HG03469 (cell line): Measurements from ENCODE around the gene ULBP2.
"Not testable (repeated sequence)": the region's sequence is repeated elsewhere in the genome, so short reads cannot be mapped to it uniquely, and the experiment has no call there.

Experiments
- ATAC-seq: cut with Tn5 transposase; IDR thresholded peaks from one replicate; pipeline ENCODE4 v1.9.1; 2021; ENCODE audit warnings: mild to moderate bottlenecking, moderate library complexity, moderate number of reproducible peaks; ENCODE audit not compliant: unreplicated experiment

ULBP2 gene

GRCh38 chr6:149908480-149908879 lies 33.3 kb upstream of the ULBP2 start:
- ATAC-seq = not testable (repeated sequence)

- no peak for ATAC-seq
Observed at GRCh38 chr6:149909701-149910470, 31.9 kb upstream of the ULBP2 start.

- ATAC-seq = no peak
Observed at GRCh38 chr6:149910721-149911151, 31.1 kb upstream of the ULBP2 start.

- not testable (repeated sequence) for ATAC-seq
Observed at GRCh38 chr6:149912680-149913079, 29.1 kb upstream of the ULBP2 start.

- no peak for ATAC-seq
Observed at GRCh38 chr6:149913085-149913484, 28.7 kb upstream of the ULBP2 start.

GRCh38 chr6:149913540-149914240 lies 28.1 kb upstream of the ULBP2 start:
- no peak for ATAC-seq

GRCh38 chr6:149915970-149916865 lies 25.6 kb upstream of the ULBP2 start:
- no peak for ATAC-seq

- no peak for ATAC-seq
Observed at GRCh38 chr6:149917679-149918078, 24.1 kb upstream of the ULBP2 start.

GRCh38 chr6:149918151-149918905 lies 23.5 kb upstream of the ULBP2 start:
- ATAC-seq = no peak

GRCh38 chr6:149919126-149919833 lies 22.5 kb upstream of the ULBP2 start:
- ATAC-seq = not testable (repeated sequence)

GRCh38 chr6:149919834-149920225 lies 22.0 kb upstream of the ULBP2 start:
- ATAC-seq = no peak

GRCh38 chr6:149921361-149921760 lies 20.5 kb upstream of the ULBP2 start:
- no peak for ATAC-seq

- ATAC-seq = not testable (repeated sequence)
Observed at GRCh38 chr6:149922091-149922490, 19.7 kb upstream of the ULBP2 start.

GRCh38 chr6:149922642-149923326 lies 19.0 kb upstream of the ULBP2 start, which contains the start of gene RAET1G:
Gene RAET1G, minus strand, starts transcription at chr6:149923121. Its CDS starts 111 bp downstream, at chr6:149923010.
- no peak for ATAC-seq

GRCh38 chr6:149923327-149923986 lies 18.4 kb upstream of the ULBP2 start:
- ATAC-seq = no peak

GRCh38 chr6:149924206-149924932 lies 17.4 kb upstream of the ULBP2 start:
- no peak for ATAC-seq

- no peak for ATAC-seq
Observed at GRCh38 chr6:149924933-149925252, 16.9 kb upstream of the ULBP2 start.
